ENCODE results near the gene FAF1. TPM values are rescaled to one million over a fixed set of nuclear protein-coding genes. Genes with fewer than 3 reads are reported as not detected.
"Not testable (repeated sequence)": the region's sequence is repeated elsewhere in the genome, so short reads cannot be mapped to it uniquely, and the experiment has no call there.

FAF1 gene
- total and polyA plus RNA-seq, 8 donors, result 20.1 to 144 (median 27.4) TPM

DNA sequence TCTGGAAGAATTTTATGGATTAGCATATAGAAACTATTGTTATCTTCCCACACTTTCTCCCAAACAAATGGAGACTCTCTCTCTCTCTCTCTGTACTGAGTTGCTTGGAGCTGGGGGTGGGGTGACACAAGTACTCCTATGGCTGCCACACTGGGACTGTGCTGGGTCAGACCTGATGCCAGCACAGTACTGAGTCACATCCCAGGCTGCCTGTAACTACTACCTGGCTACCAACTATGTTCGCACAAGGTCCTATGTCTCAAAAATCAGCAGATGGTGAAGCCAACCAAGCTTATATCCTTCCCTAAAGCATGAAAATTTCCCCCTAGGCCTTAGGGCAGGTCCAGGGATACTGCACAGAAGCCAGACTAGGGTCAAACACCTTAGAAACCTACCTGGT is 66.6 kb downstream of the FAF1 start:
- Histone ChIP-seq H3K27ac (no peak overlapping the region), H3K9me3 (no peaks in the 10 kb centered on the region), H3K4me1 (no peaks in the 10 kb centered on the region), H3K4me3 (no peak overlapping the region), H3K36me3 (no peaks in the 10 kb centered on the region), H3K27me3 (no peaks in the 10 kb centered on the region)
- WGBS, 5 donors, result 96 to 100% (median 100%) methylated on average over 1 of the region's 1 CpG
- no peak for DNase-seq
- intact Hi-C loops (cut with DNase I; ENCODE audit: low total_unique reads), result no loop called here
- TF ChIP-seq EP300 (IDR thresholded peaks at IDR 0.05), result no peak
- TF ChIP-seq, protein P1, sequence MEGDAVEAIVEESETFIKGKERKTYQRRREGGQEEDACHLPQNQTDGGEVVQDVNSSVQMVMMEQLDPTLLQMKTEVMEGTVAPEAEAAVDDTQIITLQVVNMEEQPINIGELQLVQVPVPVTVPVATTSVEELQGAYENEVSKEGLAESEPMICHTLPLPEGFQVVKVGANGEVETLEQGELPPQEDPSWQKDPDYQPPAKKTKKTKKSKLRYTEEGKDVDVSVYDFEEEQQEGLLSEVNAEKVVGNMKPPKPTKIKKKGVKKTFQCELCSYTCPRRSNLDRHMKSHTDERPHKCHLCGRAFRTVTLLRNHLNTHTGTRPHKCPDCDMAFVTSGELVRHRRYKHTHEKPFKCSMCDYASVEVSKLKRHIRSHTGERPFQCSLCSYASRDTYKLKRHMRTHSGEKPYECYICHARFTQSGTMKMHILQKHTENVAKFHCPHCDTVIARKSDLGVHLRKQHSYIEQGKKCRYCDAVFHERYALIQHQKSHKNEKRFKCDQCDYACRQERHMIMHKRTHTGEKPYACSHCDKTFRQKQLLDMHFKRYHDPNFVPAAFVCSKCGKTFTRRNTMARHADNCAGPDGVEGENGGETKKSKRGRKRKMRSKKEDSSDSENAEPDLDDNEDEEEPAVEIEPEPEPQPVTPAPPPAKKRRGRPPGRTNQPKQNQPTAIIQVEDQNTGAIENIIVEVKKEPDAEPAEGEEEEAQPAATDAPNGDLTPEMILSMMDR (IDR thresholded peaks at IDR 0.05), result no peak
- TF ChIP-seq POLR2AphosphoS5 (IDR thresholded peaks at IDR 0.05), result no peak
- TF ChIP-seq POLR2A (IDR thresholded peaks at IDR 0.05), result no peak

DNA sequence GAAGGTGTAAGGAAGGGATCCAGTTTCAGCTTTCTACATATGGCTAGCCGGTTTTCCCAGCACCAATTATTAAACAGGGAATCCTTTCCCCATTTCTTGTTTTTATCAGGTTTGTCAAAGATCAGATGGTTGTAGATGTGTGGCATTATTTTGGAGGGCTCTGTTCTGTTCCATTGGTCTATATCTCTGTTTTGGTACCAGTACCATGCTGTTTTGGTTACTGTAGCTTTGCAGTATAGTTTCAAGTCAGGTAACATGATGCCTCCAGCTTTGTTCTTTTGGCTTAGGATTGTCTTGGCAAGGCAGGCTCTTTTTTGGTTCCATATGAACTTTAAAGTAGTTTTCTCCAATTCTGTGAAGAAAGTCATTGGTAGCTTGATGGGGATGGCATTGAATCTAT is 72.5 kb downstream of the FAF1 start:
- H3K4me1 ChIP-seq; H3K27me3 ChIP-seq; H3K36me3 ChIP-seq; H3K9me3 ChIP-seq; DNase-seq; H3K4me3 ChIP-seq; intact Hi-C loops (cut with DNase I; ENCODE audit: low total_unique reads); H3K27ac ChIP-seq: not testable (repeated sequence)
- 92 to 100% (median 97%) methylated on average over 1 of the region's 1 CpG for WGBS, 5 donors

DNA sequence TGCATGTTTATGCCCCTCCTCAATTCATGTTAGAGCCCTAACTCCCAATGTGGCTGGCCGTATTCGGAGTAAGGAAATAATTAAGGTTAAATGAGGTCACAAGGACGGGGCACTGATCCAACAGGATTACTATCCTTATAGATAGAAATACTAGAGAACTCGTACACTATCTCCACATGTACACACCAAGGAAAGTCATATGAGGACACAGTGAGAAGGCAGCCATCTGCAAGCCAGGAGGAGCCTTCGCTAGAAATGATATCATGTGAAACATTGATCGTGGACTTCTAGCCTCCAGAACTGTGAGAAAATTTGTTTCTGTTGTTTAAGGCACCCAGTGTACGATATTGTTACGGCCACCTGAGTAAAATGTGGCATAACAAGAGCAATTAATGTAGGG is 79.7 kb downstream of the FAF1 start:
- no peak for DNase-seq
- intact Hi-C loops (cut with DNase I; ENCODE audit: low total_unique reads), result no loop called here
- WGBS, 5 donors, result 67 to 74% (median 72%) methylated on average over 8 of the region's 8 CpGs
- Histone ChIP-seq H3K27me3 (no peaks in the 10 kb centered on the region), H3K9me3 (no peaks in the 10 kb centered on the region), H3K27ac (no peak overlapping the region), H3K4me3 (no peak overlapping the region), H3K4me1 (no peaks in the 10 kb centered on the region), H3K36me3 (no peaks in the 10 kb centered on the region)
- TF ChIP-seq EP300 (IDR thresholded peaks at IDR 0.05) (no peak), POLR2A (IDR thresholded peaks at IDR 0.05) (no peak), POLR2AphosphoS5 (IDR thresholded peaks at IDR 0.05) (no peak)
- TF ChIP-seq, protein P1 (IDR thresholded peaks at IDR 0.05), result no peak

DNA sequence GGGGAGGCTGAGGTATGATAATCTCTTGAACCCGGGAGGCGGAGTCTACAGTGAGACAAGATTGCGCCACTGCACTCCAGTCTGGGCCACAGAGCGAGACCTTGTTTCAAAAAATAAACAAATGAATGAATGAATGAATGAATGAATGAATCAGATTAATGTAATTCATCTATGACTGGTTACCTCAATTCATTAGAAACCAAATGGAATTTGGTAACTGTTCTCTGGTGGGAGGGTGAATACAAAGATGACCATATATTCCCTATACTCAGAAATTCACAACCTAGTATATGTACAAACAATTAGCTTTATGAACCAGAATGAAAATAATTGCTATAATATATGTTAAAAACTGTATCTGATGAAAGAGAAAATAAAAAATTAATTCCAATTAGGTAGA is 80.9 kb downstream of the FAF1 start:
- TF ChIP-seq EP300 (IDR thresholded peaks at IDR 0.05) (no peak), POLR2AphosphoS5 (IDR thresholded peaks at IDR 0.05) (no peak), POLR2A (IDR thresholded peaks at IDR 0.05) (no peak)
- TF ChIP-seq, protein P1 (IDR thresholded peaks at IDR 0.05), result no peak
- no peaks in the 10 kb centered on the region for H3K4me1 ChIP-seq
- H3K27me3 ChIP-seq, result no peaks in the 10 kb centered on the region
- DNase-seq, result no peak
- H3K4me3 ChIP-seq, result no peak overlapping the region
- H3K36me3 ChIP-seq, result no peaks in the 10 kb centered on the region
- WGBS, 5 donors, result 97 to 100% (median 98%) methylated on average over 4 of the region's 4 CpGs
- no peaks in the 10 kb centered on the region for H3K9me3 ChIP-seq
- H3K27ac ChIP-seq, result no peak overlapping the region
- intact Hi-C loops (cut with DNase I; ENCODE audit: low total_unique reads), result no loop called here

DNA sequence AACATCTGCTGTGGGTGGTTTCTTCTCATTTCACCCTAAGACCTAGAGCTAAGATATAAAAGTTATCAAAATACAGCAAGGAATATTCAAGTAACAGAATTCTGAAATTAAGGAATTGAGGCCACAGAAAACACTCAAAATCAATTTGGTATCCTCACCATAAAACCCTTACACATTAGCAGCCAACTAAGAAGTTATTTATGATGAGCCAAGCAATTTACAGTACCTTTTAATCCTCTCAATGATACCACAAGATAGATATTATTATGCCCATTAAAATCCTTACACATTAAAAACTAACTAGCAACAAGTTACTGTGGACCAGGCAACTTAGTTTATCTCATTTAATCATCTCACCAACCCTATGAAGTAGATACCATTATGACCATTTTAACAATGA is 81.6 kb downstream of the FAF1 start:
- no peak overlapping the region for H3K4me3 ChIP-seq
- no peaks in the 10 kb centered on the region for H3K9me3 ChIP-seq
- H3K27me3 ChIP-seq, result no peaks in the 10 kb centered on the region
- DNase-seq, result no peak
- H3K4me1 ChIP-seq, result no peaks in the 10 kb centered on the region
- intact Hi-C loops (cut with DNase I; ENCODE audit: low total_unique reads), result no loop called here
- no peaks in the 10 kb centered on the region for H3K36me3 ChIP-seq
- no peak for TF ChIP-seq EP300 (IDR thresholded peaks at IDR 0.05)
- no peak for TF ChIP-seq POLR2AphosphoS5 (IDR thresholded peaks at IDR 0.05)
- no peak for TF ChIP-seq POLR2A (IDR thresholded peaks at IDR 0.05)
- TF ChIP-seq, protein P1 (IDR thresholded peaks at IDR 0.05), result no peak
- no peak overlapping the region for H3K27ac ChIP-seq
